Measurements from ENCODE around the gene RAB31.

Gene RAB31

DNA sequence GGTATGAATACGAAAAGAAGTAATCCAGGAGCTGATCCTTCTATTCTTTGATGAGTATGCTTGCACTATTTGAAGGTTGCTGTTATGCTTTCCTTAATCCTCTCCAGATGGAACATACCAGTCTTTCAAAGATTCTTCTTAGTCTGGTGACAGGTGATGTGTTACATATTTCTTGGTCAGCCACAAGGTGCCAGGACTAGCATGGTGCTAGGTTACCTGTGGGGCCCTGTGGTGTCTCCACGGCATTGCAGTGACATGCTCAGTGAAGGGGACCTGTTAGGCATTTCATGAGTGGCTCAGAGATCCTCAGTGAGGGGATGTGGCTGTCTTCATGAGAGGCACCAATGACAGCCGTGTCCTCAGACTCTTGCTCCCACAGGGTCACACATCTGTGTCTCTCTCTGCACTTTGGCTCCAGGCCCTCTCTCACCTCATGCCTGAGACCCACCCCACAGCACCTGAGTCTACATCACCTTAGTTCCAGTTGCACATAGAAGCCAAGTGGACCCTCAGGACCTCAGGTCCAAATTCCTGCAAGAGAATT is 13.1 kb upstream of the RAB31 start:
- Histone ChIP-seq H3K4me2 (ENCODE audit: low read length) (no peak overlapping the region), H3K27me3 (ENCODE audit: control insufficient read depth, insufficient read depth, low read length) (no peaks in the 10 kb centered on the region), H3K9me3 (replicated peaks; ENCODE audit: low read length) (no peaks in the 10 kb centered on the region), H3K4me3 (ENCODE audit: low read length) (no peak overlapping the region), H3K4me1 (ENCODE audit: control insufficient read depth, insufficient read depth, low read length) (no peaks in the 10 kb centered on the region), H3K36me3 (ENCODE audit: insufficient read depth, low read length) (no peaks in the 10 kb centered on the region), H3K9ac (ENCODE audit: low read depth, low read length) (no peak overlapping the region)

DNA sequence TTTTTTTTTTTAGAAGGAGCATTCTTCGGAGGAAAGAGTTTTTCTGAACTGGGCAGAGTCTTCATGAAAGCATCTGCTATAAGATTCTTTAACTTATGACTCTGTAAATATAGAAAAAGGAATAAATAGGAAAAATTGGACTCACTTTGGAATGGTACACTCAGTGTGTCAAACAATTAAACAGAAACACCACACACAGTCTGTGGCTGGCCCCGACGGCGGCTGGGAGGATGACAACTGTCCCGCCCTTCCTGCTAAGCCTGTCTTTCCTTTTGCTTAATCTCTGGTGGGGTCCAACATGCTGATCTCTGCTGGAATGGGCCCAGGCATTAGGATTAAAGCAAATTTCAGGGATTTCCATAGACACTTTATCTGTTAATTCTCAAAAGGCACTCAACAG is 12.5 kb upstream of the RAB31 start:
- H3K9ac ChIP-seq (ENCODE audit: low read depth, low read length) = no peak overlapping the region
- H3K4me3 ChIP-seq (ENCODE audit: low read length) = no peak overlapping the region
- H3K36me3 ChIP-seq (ENCODE audit: insufficient read depth, low read length) = no peaks in the 10 kb centered on the region
- no peak overlapping the region for H3K4me2 ChIP-seq (ENCODE audit: low read length)
- no peaks in the 10 kb centered on the region for H3K9me3 ChIP-seq (replicated peaks; ENCODE audit: low read length)
- H3K4me1 ChIP-seq (ENCODE audit: control insufficient read depth, insufficient read depth, low read length) = no peaks in the 10 kb centered on the region
- H3K27me3 ChIP-seq (ENCODE audit: control insufficient read depth, insufficient read depth, low read length) = no peaks in the 10 kb centered on the region

DNA sequence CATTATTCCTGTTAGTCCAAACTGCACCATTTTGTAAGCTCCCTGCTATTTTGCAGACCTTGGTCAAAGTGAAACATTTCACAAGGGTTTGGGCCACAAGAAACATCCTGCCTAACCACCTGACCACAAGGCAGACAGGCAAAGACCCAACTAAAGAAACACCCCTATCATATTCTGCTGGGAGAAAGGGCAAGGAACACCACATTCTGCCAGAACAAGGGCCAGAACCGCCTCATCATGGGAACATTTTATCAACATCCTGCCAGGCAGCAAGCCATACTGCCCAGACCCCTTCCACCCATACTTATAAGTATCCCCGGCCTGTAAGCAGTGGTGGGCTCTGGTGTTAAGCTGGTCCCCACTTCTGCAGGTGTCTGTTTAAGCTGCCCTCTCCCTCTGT is 12.0 kb upstream of the RAB31 start:
- no peak overlapping the region for H3K4me3 ChIP-seq (ENCODE audit: low read length)
- no peak overlapping the region for H3K9ac ChIP-seq (ENCODE audit: low read depth, low read length)
- H3K27me3 ChIP-seq (ENCODE audit: control insufficient read depth, insufficient read depth, low read length) = no peaks in the 10 kb centered on the region
- H3K4me1 ChIP-seq (ENCODE audit: control insufficient read depth, insufficient read depth, low read length) = no peaks in the 10 kb centered on the region
- no peak overlapping the region for H3K4me2 ChIP-seq (ENCODE audit: low read length)
- no peaks in the 10 kb centered on the region for H3K9me3 ChIP-seq (replicated peaks; ENCODE audit: low read length)
- no peaks in the 10 kb centered on the region for H3K36me3 ChIP-seq (ENCODE audit: insufficient read depth, low read length)

DNA sequence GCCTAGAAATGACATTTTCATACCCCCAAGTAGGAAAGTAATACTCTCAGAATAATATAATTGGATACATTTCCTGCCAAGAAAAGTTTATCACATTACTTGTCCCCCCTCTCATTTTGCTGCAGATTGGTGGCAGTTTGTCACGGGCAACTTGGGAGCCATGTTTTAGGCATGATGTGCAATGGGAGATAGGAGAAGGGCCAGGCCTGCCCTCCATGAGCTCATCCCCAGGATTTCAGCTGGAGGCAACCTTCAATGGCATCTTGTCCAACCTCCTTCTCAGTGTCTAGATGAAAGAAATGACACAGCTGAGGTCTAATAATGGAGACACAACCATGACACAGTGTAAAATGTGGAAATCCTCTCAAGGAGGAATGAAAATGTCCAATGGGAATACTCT is 11.4 kb upstream of the RAB31 start:
- no peak overlapping the region for H3K9ac ChIP-seq (ENCODE audit: low read depth, low read length)
- H3K4me2 ChIP-seq (ENCODE audit: low read length) = no peak overlapping the region
- H3K27me3 ChIP-seq (ENCODE audit: control insufficient read depth, insufficient read depth, low read length) = no peaks in the 10 kb centered on the region
- no peaks in the 10 kb centered on the region for H3K9me3 ChIP-seq (replicated peaks; ENCODE audit: low read length)
- no peaks in the 10 kb centered on the region for H3K4me1 ChIP-seq (ENCODE audit: control insufficient read depth, insufficient read depth, low read length)
- no peak overlapping the region for H3K4me3 ChIP-seq (ENCODE audit: low read length)
- H3K36me3 ChIP-seq (ENCODE audit: insufficient read depth, low read length) = no peaks in the 10 kb centered on the region

DNA sequence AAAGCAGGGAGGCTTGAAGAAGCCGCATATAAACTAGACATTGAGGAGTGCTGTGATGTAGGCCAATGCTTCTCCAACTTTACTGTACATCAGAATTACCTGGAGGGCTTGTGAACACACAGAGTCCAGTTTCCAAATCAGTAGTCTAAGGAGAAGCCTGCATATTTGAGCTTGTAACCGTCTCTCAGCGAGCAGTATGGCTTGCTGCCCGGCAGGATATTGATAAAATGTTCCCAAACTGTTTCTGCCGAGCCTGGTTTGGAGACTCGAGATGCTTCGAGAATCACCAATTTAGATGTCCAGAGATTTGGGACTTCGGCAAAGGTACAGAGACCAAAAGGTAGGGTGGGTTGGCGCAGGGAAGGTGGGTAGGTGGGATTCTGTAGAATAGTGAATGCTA is 11.0 kb upstream of the RAB31 start:
- Histone ChIP-seq H3K4me1 (ENCODE audit: control insufficient read depth, insufficient read depth, low read length) (no peaks in the 10 kb centered on the region), H3K9ac (ENCODE audit: low read depth, low read length) (no peak overlapping the region)

DNA sequence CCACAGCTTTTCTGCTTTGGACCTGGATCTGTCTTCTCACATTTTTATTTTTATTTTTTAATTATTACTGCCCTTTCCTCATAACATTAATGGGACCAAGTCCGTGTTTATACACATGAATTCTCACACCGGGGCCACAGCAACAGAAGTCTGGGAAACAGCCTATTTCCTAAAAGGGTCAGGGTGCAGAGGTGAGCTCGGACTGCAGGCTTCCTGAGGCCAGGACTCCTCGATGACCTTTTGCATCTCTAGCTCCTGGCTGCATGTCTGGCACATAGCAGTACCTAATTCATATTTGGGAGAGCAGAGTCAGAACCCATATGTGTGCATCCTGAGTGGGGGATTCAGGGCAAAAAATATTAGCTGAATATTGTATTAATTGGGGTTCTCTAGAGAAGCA is 9.6 kb upstream of the RAB31 start:
- H3K9me3 ChIP-seq (replicated peaks; ENCODE audit: low read length) = no peaks in the 10 kb centered on the region
- no peaks in the 10 kb centered on the region for H3K4me1 ChIP-seq (ENCODE audit: control insufficient read depth, insufficient read depth, low read length)
- H3K27me3 ChIP-seq (ENCODE audit: control insufficient read depth, insufficient read depth, low read length) = no peaks in the 10 kb centered on the region
- H3K36me3 ChIP-seq (ENCODE audit: insufficient read depth, low read length) = no peaks in the 10 kb centered on the region
- H3K4me3 ChIP-seq (ENCODE audit: low read length) = no peak overlapping the region
- H3K4me2 ChIP-seq (ENCODE audit: low read length) = no peak overlapping the region
- H3K9ac ChIP-seq (ENCODE audit: low read depth, low read length) = no peak overlapping the region

More for the DNA sequence above, 11.0 kb upstream of the RAB31 start:
- no peak overlapping the region for H3K4me3 ChIP-seq (ENCODE audit: low read length)
- H3K4me2 ChIP-seq (ENCODE audit: low read length) = no peak overlapping the region
- no peaks in the 10 kb centered on the region for H3K9me3 ChIP-seq (replicated peaks; ENCODE audit: low read length)
- no peaks in the 10 kb centered on the region for H3K27me3 ChIP-seq (ENCODE audit: control insufficient read depth, insufficient read depth, low read length)
- no peaks in the 10 kb centered on the region for H3K36me3 ChIP-seq (ENCODE audit: insufficient read depth, low read length)

DNA sequence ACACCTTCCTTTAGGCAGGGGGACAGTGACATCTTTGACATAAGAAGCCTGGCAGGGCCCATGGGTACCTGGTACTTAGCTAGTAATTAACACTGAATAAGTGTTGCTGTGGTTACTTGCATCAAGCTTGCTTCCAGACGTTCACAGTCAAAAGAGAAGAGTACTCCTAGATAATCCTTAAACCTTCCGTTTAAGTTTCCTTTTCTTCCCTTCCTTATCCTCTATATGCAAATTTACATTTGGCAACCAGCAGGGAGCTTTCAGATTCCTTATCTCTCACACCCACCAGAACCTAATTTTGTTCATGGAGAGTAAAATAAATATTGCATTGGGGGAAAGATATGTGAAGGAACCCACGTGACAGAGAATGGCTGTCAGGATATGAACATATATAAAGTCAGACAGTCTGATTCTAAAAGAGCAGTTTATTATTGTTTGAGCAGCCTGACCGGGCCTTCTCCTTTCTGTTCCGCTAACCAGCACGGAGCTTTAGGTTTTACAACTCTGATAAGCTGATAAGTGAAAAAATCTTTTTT is 7.8 kb upstream of the RAB31 start:
- peaks cover 6% of the 10 kb centered on the region for H3K4me1 ChIP-seq (ENCODE audit: control insufficient read depth, insufficient read depth, low read length)
- H3K9ac ChIP-seq (ENCODE audit: low read depth, low read length) = no peak overlapping the region
- H3K9me3 ChIP-seq (replicated peaks; ENCODE audit: low read length) = no peaks in the 10 kb centered on the region
- no peaks in the 10 kb centered on the region for H3K27me3 ChIP-seq (ENCODE audit: control insufficient read depth, insufficient read depth, low read length)
- no peaks in the 10 kb centered on the region for H3K36me3 ChIP-seq (ENCODE audit: insufficient read depth, low read length)
- H3K4me3 ChIP-seq (ENCODE audit: low read length) = no peak overlapping the region
- H3K4me2 ChIP-seq (ENCODE audit: low read length) = no peak overlapping the region

DNA sequence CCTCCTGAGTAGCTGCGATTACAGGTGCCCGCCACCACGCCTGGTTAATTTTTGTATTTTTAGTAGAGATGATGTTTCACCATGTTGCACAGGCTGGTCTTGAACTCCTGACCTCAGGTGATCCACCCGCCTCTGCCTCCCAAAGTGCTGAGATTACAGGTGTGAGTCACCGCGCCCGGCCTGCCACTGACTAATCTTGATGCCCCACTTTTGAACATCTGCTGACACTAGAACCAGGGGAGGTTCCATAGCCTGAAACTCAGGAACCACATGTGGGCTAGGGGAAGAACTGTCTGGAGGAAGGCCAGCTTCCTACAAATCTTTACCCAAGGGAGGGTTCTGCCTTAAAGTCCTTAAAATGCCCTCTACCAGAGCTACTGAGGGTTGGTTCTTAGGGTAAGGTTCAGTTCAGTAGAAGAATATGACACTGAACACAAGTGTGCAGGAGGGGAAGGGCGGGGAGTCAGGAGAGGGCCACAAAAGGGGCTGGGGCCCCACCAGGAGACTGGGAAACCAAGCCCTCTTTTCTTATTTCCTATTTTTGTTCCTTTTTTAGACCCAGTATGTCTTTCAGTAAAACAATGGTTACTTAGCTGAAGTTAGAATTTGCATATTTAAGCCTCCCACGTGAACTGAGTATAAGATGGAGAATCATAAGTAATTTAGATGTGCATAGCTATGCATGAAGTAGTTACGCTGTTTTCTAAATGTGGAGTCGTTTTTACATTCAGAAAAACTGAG is 6.3 kb upstream of the RAB31 start:
- no peaks in the 10 kb centered on the region for H3K36me3 ChIP-seq (ENCODE audit: insufficient read depth, low read length)
- H3K9me3 ChIP-seq (replicated peaks; ENCODE audit: low read length) = no peaks in the 10 kb centered on the region
- no peaks in the 10 kb centered on the region for H3K27me3 ChIP-seq (ENCODE audit: control insufficient read depth, insufficient read depth, low read length)
- H3K4me1 ChIP-seq (ENCODE audit: control insufficient read depth, insufficient read depth, low read length) = peaks cover 18% of the 10 kb centered on the region
- H3K4me3 ChIP-seq (ENCODE audit: low read length) = no peak overlapping the region
- no peak overlapping the region for H3K9ac ChIP-seq (ENCODE audit: low read depth, low read length)
- H3K4me2 ChIP-seq (ENCODE audit: low read length) = no peak overlapping the region

DNA sequence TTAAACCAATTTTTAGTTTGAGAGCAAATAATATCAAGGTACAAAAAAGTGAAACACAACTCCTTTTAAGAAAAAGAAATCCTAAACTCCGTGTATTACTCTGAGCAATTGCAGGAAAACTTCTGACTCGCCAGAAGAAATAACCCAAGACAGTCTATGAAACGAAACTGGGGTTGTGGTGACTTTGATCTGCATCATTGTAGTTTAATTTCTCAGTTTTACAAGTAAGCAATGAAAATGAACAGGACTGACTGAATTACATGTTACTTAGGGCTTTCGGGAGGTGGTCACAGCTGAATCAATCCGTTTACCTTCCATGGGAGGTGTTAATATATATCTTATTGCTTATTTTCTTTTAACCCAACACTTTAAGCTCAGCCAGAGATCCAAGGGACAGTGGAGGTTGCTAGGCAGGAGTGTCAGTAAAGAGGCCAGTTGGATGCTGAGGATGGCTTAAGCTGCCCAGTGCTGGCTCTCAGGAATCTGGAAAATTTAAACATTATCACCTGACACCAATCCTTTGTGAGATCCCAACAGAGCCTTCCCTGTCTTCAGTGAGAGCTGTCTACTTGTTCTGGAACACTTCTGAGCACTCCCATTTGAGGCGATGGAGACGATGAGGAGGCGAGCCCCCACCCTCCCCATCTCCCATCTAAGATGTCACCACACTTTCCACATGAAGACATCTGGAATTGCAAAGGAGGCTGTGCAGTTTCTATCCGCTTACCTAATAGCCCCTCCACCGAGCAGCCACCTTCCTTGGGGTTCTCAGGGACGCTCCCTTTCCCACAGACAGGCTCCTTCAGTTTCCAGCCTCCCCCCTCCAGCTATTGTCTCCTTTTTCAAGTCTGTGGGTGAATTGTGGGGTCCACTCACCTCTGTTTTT is 3.6 kb upstream of the RAB31 start:
- Histone ChIP-seq H3K36me3 (ENCODE audit: insufficient read depth, low read length) (no peaks in the 10 kb centered on the region), H3K4me3 (ENCODE audit: low read length) (no peak overlapping the region), H3K27me3 (ENCODE audit: control insufficient read depth, insufficient read depth, low read length) (no peaks in the 10 kb centered on the region), H3K9ac (ENCODE audit: low read depth, low read length) (no peak overlapping the region), H3K4me1 (ENCODE audit: control insufficient read depth, insufficient read depth, low read length) (peaks cover 32% of the 10 kb centered on the region), H3K9me3 (replicated peaks; ENCODE audit: low read length) (no peaks in the 10 kb centered on the region), H3K4me2 (ENCODE audit: low read length) (no peak overlapping the region)

DNA sequence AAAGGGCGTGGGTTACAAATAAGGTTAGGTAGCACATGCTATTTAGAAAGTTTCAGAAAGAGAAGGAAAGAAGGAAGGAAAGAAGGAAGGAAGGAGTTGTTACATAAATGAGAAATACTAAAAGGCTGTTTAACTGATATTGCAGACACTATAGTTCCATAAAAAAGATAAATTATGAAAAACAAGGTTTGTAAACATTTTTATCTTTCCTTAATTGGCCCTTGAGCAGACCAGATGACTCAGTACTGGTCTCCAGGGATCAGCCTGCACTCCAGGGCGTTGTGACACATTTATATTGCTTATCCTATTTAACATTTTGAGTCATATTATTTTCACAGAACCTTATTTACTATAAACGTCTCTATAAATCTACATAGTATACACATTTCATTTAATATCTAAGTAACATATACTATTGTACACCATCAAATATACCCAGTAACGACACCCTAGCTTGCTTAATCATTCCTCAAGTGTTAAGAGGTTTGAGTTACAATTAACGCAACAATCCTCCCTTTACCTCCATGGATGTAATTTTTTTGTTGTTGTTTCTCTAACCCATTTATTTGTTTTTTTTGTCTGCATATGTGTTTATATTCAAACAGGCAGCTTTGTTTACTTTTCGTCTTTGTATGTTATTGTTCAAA is 2.8 kb upstream of the RAB31 start:
- Histone ChIP-seq H3K9ac (ENCODE audit: low read depth, low read length) (no peak overlapping the region), H3K36me3 (ENCODE audit: insufficient read depth, low read length) (no peaks in the 10 kb centered on the region), H3K4me3 (ENCODE audit: low read length) (no peak overlapping the region), H3K9me3 (replicated peaks; ENCODE audit: low read length) (no peaks in the 10 kb centered on the region), H3K27me3 (ENCODE audit: control insufficient read depth, insufficient read depth, low read length) (no peaks in the 10 kb centered on the region), H3K4me2 (ENCODE audit: low read length) (no peak overlapping the region), H3K4me1 (ENCODE audit: control insufficient read depth, insufficient read depth, low read length) (peaks cover 35% of the 10 kb centered on the region)
